GM19395 (cell line): ENCODE results near the gene ADI1.

Experiments
- ATAC-seq: cut with Tn5 transposase; IDR thresholded peaks from one replicate; pipeline ENCODE4 v1.9.1; 2021; ENCODE audit warnings: mild to moderate bottlenecking, moderate library complexity; ENCODE audit not compliant: unreplicated experiment

ADI1 gene

GRCh38 chr2:3481736-3482362 lies 37.5 kb downstream of the ADI1 start:
- no peak for ATAC-seq

GRCh38 chr2:3481011-3481400 lies 38.3 kb downstream of the ADI1 start:
- no peak for ATAC-seq

- no peak for ATAC-seq
These were observed 38.9 kb downstream of the ADI1 start for GRCh38 chr2:3480352-3481010.

- no peak for ATAC-seq
These were observed 39.7 kb downstream of the ADI1 start for GRCh38 chr2:3479430-3480320.

- ATAC-seq = no peak
These were observed 40.4 kb downstream of the ADI1 start for GRCh38 chr2:3478846-3479385.

- ATAC-seq = no peak
These were observed 42.4 kb downstream of the ADI1 start for GRCh38 chr2:3476985-3477327.

- ATAC-seq = no peak
These were observed 42.9 kb downstream of the ADI1 start for GRCh38 chr2:3476321-3476984.

GRCh38 chr2:3475771-3476170 lies 43.6 kb downstream of the ADI1 start:
- ATAC-seq = no peak

GRCh38 chr2:3472966-3473365 lies 46.4 kb downstream of the ADI1 start:
- ATAC-seq = no peak

GRCh38 chr2:3472296-3472695 lies 47.0 kb downstream of the ADI1 start:
- ATAC-seq = no peak

- ATAC-seq = no peak
These were observed 48.2 kb downstream of the ADI1 start for GRCh38 chr2:3470856-3471737.

GRCh38 chr2:3470166-3470651 lies 49.1 kb downstream of the ADI1 start:
- no peak for ATAC-seq

GRCh38 chr2:3469486-3469885 lies 49.8 kb downstream of the ADI1 start:
- ATAC-seq = no peak

GRCh38 chr2:3468296-3468988 lies 50.9 kb downstream of the ADI1 start:
- ATAC-seq = no peak

GRCh38 chr2:3467654-3468053 lies 51.7 kb downstream of the ADI1 start:
- ATAC-seq = no peak

GRCh38 chr2:3466966-3467365 lies 52.4 kb downstream of the ADI1 start:
- no peak for ATAC-seq

GRCh38 chr2:3466482-3466863 lies 52.9 kb downstream of the ADI1 start:
- ATAC-seq = no peak

- ATAC-seq = no peak
These were observed 53.4 kb downstream of the ADI1 start for GRCh38 chr2:3465844-3466481.

- ATAC-seq = no peak
These were observed 54.0 kb downstream of the ADI1 start for GRCh38 chr2:3465328-3465727.
